Stimulated activated CD4-positive, alpha-beta T cell treated with anti-CD3 and anti-CD28 coated beads, Interleukin-15, amount 100 ng/mL, for 1 hour (primary cell): ENCODE results near the gene HSPA12A.

Experiments
- DNase-seq, 2 donors: peaks; one replicate each; pipeline ENCODE4 v3.0.0-alpha.2; 2020; ENCODE audit warnings: low read depth in 1 of 2, low spot score in 1 of 2

The HSPA12A gene

GRCh38 chr10:116692225-116692624 is 50.1 kb downstream of the HSPA12A start:
- no peak for DNase-seq

- no peak for DNase-seq
Measured at GRCh38 chr10:116691635-116692034, 50.7 kb downstream of the HSPA12A start.

GRCh38 chr10:116690356-116691322 is 51.7 kb downstream of the HSPA12A start:
- DNase-seq = no peak

- DNase-seq = no peak
Measured at GRCh38 chr10:116689744-116690143, 52.6 kb downstream of the HSPA12A start.

- DNase-seq = no peak
Measured at GRCh38 chr10:116688741-116689495, 53.4 kb downstream of the HSPA12A start.

- DNase-seq = no peak
Measured at GRCh38 chr10:116688241-116688711, 54.1 kb downstream of the HSPA12A start.

GRCh38 chr10:116687633-116688032 is 54.7 kb downstream of the HSPA12A start:
- DNase-seq = no peak

- DNase-seq = no peak
Measured at GRCh38 chr10:116686632-116687031, 55.7 kb downstream of the HSPA12A start.

GRCh38 chr10:116685807-116686206 is 56.6 kb downstream of the HSPA12A start:
- no peak for DNase-seq

GRCh38 chr10:116684781-116685180 is 57.6 kb downstream of the HSPA12A start:
- no peak for DNase-seq

GRCh38 chr10:116683821-116684220 is 58.5 kb downstream of the HSPA12A start:
- DNase-seq = no peak

GRCh38 chr10:116683166-116683565 is 59.2 kb downstream of the HSPA12A start:
- DNase-seq = no peak

- no peak for DNase-seq
Measured at GRCh38 chr10:116679351-116679750, 63.0 kb downstream of the HSPA12A start.

GRCh38 chr10:116676633-116677032 is 65.7 kb downstream of the HSPA12A start:
- no peak for DNase-seq

GRCh38 chr10:116676118-116676517 is 66.2 kb downstream of the HSPA12A start:
- no peak for DNase-seq

GRCh38 chr10:116674901-116675423 is 67.4 kb downstream of the HSPA12A start:
- no peak for DNase-seq

GRCh38 chr10:116673866-116674265 is 68.5 kb downstream of the HSPA12A start:
- no peak for DNase-seq

- DNase-seq = no peak
Measured at GRCh38 chr10:116672891-116673290, 69.5 kb downstream of the HSPA12A start.

GRCh38 chr10:116671274-116671926 is 71.0 kb downstream of the HSPA12A start:
- DNase-seq = no peak

- no peak for DNase-seq
Measured at GRCh38 chr10:116670706-116671105, 71.7 kb downstream of the HSPA12A start.
